Measurements from ENCODE around the gene CARS1.

- TF ChIP-seq CTCF (conservative IDR thresholded peaks at IDR 0.05 in 1 of 2, IDR thresholded peaks at IDR 0.05 in 1 of 2; ENCODE audit: extremely low read depth in 1 of 2, insufficient read depth in 1 of 2, low read depth in 1 of 2, low read length in 2 of 2): no peak
- TF ChIP-seq EZH2 (IDR thresholded peaks at IDR 0.05; ENCODE audit: borderline replicate concordance, low read length): no peak
Measured at GRCh38 chr11:3018596-3018995, 38.6 kb downstream of the CARS1 start.
